ENCODE measurements around the gene FALEC. TPM values are rescaled to one million over a fixed set of nuclear protein-coding genes. Genes with fewer than 3 reads are reported as not detected.

Gene FALEC
- total and polyA plus RNA-seq, 2 of the 8 experiments (the other 6 are each of a cell fraction or from before 2014, with no cell fraction given), result not detected

DNA sequence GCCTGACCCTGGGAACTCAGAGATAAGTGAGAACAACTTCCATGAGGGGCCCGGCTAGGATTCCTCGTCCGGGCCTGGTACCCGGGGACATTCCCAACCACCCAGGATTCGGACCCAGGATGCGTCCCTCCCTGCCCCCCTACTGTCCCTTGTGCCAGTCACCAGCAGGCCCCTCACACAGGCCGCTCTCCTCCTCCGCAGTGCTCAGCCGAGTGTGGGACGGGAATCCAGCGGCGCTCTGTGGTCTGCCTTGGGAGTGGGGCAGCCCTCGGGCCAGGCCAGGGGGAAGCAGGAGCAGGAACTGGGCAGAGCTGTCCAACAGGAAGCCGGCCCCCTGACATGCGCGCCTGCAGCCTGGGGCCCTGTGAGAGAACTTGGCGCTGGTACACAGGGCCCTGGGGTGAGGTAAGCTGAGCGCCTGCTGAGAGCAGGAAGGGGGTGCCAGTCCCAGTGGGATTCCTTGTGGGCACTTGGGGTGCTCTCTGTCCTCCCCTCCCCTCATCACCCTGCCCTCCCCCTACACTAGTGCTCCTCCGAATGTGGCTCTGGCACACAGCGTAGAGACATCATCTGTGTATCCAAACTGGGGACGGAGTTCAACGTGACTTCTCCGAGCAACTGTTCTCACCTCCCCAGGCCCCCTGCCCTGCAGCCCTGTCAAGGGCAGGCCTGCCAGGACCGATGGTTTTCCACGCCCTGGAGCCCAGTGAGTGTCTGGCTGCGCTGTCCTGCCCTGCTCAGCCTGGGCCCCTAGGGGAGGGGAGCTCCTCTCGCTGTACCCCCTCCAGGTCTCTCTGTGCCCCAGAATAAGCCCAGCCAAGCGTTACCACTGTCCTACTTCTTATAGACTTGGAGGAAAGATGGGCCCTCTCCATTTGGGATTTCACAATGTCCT lies 43.5 kb downstream of the FALEC start (continued):
- TF ChIP-seq, protein P1, sequence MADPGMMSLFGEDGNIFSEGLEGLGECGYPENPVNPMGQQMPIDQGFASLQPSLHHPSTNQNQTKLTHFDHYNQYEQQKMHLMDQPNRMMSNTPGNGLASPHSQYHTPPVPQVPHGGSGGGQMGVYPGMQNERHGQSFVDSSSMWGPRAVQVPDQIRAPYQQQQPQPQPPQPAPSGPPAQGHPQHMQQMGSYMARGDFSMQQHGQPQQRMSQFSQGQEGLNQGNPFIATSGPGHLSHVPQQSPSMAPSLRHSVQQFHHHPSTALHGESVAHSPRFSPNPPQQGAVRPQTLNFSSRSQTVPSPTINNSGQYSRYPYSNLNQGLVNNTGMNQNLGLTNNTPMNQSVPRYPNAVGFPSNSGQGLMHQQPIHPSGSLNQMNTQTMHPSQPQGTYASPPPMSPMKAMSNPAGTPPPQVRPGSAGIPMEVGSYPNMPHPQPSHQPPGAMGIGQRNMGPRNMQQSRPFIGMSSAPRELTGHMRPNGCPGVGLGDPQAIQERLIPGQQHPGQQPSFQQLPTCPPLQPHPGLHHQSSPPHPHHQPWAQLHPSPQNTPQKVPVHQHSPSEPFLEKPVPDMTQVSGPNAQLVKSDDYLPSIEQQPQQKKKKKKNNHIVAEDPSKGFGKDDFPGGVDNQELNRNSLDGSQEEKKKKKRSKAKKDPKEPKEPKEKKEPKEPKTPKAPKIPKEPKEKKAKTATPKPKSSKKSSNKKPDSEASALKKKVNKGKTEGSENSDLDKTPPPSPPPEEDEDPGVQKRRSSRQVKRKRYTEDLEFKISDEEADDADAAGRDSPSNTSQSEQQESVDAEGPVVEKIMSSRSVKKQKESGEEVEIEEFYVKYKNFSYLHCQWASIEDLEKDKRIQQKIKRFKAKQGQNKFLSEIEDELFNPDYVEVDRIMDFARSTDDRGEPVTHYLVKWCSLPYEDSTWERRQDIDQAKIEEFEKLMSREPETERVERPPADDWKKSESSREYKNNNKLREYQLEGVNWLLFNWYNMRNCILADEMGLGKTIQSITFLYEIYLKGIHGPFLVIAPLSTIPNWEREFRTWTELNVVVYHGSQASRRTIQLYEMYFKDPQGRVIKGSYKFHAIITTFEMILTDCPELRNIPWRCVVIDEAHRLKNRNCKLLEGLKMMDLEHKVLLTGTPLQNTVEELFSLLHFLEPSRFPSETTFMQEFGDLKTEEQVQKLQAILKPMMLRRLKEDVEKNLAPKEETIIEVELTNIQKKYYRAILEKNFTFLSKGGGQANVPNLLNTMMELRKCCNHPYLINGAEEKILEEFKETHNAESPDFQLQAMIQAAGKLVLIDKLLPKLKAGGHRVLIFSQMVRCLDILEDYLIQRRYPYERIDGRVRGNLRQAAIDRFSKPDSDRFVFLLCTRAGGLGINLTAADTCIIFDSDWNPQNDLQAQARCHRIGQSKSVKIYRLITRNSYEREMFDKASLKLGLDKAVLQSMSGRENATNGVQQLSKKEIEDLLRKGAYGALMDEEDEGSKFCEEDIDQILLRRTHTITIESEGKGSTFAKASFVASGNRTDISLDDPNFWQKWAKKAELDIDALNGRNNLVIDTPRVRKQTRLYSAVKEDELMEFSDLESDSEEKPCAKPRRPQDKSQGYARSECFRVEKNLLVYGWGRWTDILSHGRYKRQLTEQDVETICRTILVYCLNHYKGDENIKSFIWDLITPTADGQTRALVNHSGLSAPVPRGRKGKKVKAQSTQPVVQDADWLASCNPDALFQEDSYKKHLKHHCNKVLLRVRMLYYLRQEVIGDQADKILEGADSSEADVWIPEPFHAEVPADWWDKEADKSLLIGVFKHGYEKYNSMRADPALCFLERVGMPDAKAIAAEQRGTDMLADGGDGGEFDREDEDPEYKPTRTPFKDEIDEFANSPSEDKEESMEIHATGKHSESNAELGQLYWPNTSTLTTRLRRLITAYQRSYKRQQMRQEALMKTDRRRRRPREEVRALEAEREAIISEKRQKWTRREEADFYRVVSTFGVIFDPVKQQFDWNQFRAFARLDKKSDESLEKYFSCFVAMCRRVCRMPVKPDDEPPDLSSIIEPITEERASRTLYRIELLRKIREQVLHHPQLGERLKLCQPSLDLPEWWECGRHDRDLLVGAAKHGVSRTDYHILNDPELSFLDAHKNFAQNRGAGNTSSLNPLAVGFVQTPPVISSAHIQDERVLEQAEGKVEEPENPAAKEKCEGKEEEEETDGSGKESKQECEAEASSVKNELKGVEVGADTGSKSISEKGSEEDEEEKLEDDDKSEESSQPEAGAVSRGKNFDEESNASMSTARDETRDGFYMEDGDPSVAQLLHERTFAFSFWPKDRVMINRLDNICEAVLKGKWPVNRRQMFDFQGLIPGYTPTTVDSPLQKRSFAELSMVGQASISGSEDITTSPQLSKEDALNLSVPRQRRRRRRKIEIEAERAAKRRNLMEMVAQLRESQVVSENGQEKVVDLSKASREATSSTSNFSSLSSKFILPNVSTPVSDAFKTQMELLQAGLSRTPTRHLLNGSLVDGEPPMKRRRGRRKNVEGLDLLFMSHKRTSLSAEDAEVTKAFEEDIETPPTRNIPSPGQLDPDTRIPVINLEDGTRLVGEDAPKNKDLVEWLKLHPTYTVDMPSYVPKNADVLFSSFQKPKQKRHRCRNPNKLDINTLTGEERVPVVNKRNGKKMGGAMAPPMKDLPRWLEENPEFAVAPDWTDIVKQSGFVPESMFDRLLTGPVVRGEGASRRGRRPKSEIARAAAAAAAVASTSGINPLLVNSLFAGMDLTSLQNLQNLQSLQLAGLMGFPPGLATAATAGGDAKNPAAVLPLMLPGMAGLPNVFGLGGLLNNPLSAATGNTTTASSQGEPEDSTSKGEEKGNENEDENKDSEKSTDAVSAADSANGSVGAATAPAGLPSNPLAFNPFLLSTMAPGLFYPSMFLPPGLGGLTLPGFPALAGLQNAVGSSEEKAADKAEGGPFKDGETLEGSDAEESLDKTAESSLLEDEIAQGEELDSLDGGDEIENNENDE (IDR thresholded peaks at IDR 0.05; ENCODE audit: insufficient replicate concordance, low read length), result no peak
- no peak for TF ChIP-seq NRF1 (IDR thresholded peaks at IDR 0.05; ENCODE audit: low read depth, low read length)
- no peak for TF ChIP-seq SUZ12 (IDR thresholded peaks at IDR 0.05; ENCODE audit: low read length)
- TF ChIP-seq SP1 (IDR thresholded peaks at IDR 0.05; ENCODE audit: low read depth, low read length), result no peak
- TF ChIP-seq CBX8 (IDR thresholded peaks at IDR 0.05; ENCODE audit: borderline replicate concordance, low read depth, low read length), result no peak
- TF ChIP-seq TEAD4 (IDR thresholded peaks at IDR 0.05; ENCODE audit: low read depth, low read length), result no peak
- no peak for TF ChIP-seq SIX5 (IDR thresholded peaks at IDR 0.05; ENCODE audit: low read depth, low read length)
- no peak for TF ChIP-seq TAF1 (IDR thresholded peaks at IDR 0.05; ENCODE audit: low read depth, low read length)
- TF ChIP-seq CHD1 (IDR thresholded peaks at IDR 0.05; ENCODE audit: low read depth, low read length), result no peak
- TF ChIP-seq YY1 (IDR thresholded peaks at IDR 0.05; ENCODE audit: low read depth, low read length), result no peak
- TF ChIP-seq SIN3A (conservative IDR thresholded peaks at IDR 0.05 in 1 of 2, IDR thresholded peaks at IDR 0.05 in 1 of 2; ENCODE audit: low read depth in 1 of 2, low read length in 2 of 2), result no peak
